ENCODE data around the gene CUZD1.
"Not testable (repeated sequence)": the region's sequence is repeated elsewhere in the genome, so short reads cannot be mapped to it uniquely, and the experiment has no call there.

The CUZD1 gene

GRCh38 chr10:122845783-122846332 is at the start of gene CUZD1:
Gene CUZD1, minus strand, starts transcription at chr10:122845857. Its CDS starts 14 bp downstream, at chr10:122845843.
- no peak for DNase-seq

- DNase-seq: no peak
Observed at GRCh38 chr10:122894261-122894944, 48.7 kb upstream of the CUZD1 start.

GRCh38 chr10:122884166-122884565 is 38.5 kb upstream of the CUZD1 start:
- DNase-seq: no peak

- no peak for DNase-seq
Observed at GRCh38 chr10:122882766-122883165, 37.1 kb upstream of the CUZD1 start.

- DNase-seq: peak; percentile 90
Observed at GRCh38 chr10:122879339-122880273, 33.9 kb upstream of the CUZD1 start, which contains the start of gene FAM24B. Gene FAM24B, minus strand, starts transcription at chr10:122879581. Its CDS starts 29,066 bp downstream, at chr10:122850515.

GRCh38 chr10:122878799-122879338 is 33.2 kb upstream of the CUZD1 start:
- DNase-seq: no peak

- DNase-seq: no peak
Observed at GRCh38 chr10:122877264-122877663, 31.6 kb upstream of the CUZD1 start.

- no peak for DNase-seq
Observed at GRCh38 chr10:122876467-122876855, 30.8 kb upstream of the CUZD1 start.

GRCh38 chr10:122875843-122876466 is 30.3 kb upstream of the CUZD1 start:
- DNase-seq: no peak

GRCh38 chr10:122871947-122872346 is 26.3 kb upstream of the CUZD1 start:
- DNase-seq: not testable (repeated sequence)

GRCh38 chr10:122868768-122869167 is 23.1 kb upstream of the CUZD1 start:
- DNase-seq: not testable (repeated sequence)

- not testable (repeated sequence) for DNase-seq
Observed at GRCh38 chr10:122866757-122867482, 21.3 kb upstream of the CUZD1 start.

- no peak for DNase-seq
Observed at GRCh38 chr10:122864901-122865300, 19.2 kb upstream of the CUZD1 start.

- DNase-seq: no peak
Observed at GRCh38 chr10:122864194-122864592, 18.5 kb upstream of the CUZD1 start.

- no peak for DNase-seq
Observed at GRCh38 chr10:122863216-122864193, 17.8 kb upstream of the CUZD1 start.

- no peak for DNase-seq
Observed at GRCh38 chr10:122861711-122862161, 16.1 kb upstream of the CUZD1 start.

- DNase-seq: no peak
Observed at GRCh38 chr10:122859527-122859926, 13.9 kb upstream of the CUZD1 start.

GRCh38 chr10:122858042-122858441 is 12.4 kb upstream of the CUZD1 start:
- not testable (repeated sequence) for DNase-seq

GRCh38 chr10:122856902-122857301 is 11.2 kb upstream of the CUZD1 start:
- no peak for DNase-seq

- DNase-seq: no peak
Observed at GRCh38 chr10:122855745-122856144, 10.1 kb upstream of the CUZD1 start.

GRCh38 chr10:122854648-122855047 is 9.0 kb upstream of the CUZD1 start:
- DNase-seq: no peak

Measured in activated CD8-positive, alpha-beta memory T cell treated with anti-CD3 and anti-CD28 coated beads, Interleukin-2, amount 50 U/mL, for 4 hours (primary cell).